BLaER1 (cell line): ENCODE measurements around the gene MUS81.
A peak's percentile ranks its signal among the peaks of the same experiment; 100 is the strongest.

Source experiments
- H3K27ac ChIP-seq: shearing (Covaris generic); formaldehyde crosslinking; 2 replicates; pipeline ENCODE4 v1.8.1; 2022
- H3K27me3 ChIP-seq: shearing (Covaris generic); formaldehyde crosslinking; 2 replicates; pipeline ENCODE4 v1.8.1; 2022
- H3K36me3 ChIP-seq: shearing (Covaris generic); formaldehyde crosslinking; 2 replicates; pipeline ENCODE4 v1.8.1; 2022
- H3K4me1 ChIP-seq: shearing (Covaris generic); formaldehyde crosslinking; 2 replicates; pipeline ENCODE4 v1.8.1; 2022
- H3K4me2 ChIP-seq: shearing (Covaris generic); formaldehyde crosslinking; 2 replicates; pipeline ENCODE4 v1.8.1; 2022
- H3K4me3 ChIP-seq: shearing (Covaris generic); formaldehyde crosslinking; 2 replicates; pipeline ENCODE4 v1.8.1; 2022
- H3K9ac ChIP-seq: shearing (Covaris generic); formaldehyde crosslinking; 2 replicates; pipeline ENCODE4 v1.8.1; 2022
- H3K9me3 ChIP-seq: shearing (Covaris generic); formaldehyde crosslinking; 2 replicates; pipeline ENCODE4 v1.8.1; 2022
- H4K20me1 ChIP-seq: shearing (Covaris generic); formaldehyde crosslinking; 2 replicates; pipeline ENCODE4 v1.8.1; 2022
- Cebpa-rat ChIP-seq: shearing (Covaris generic); IDR thresholded peaks from 2 replicates; pipeline ENCODE4 v1.8.1; 2022

MUS81 gene

DNA sequence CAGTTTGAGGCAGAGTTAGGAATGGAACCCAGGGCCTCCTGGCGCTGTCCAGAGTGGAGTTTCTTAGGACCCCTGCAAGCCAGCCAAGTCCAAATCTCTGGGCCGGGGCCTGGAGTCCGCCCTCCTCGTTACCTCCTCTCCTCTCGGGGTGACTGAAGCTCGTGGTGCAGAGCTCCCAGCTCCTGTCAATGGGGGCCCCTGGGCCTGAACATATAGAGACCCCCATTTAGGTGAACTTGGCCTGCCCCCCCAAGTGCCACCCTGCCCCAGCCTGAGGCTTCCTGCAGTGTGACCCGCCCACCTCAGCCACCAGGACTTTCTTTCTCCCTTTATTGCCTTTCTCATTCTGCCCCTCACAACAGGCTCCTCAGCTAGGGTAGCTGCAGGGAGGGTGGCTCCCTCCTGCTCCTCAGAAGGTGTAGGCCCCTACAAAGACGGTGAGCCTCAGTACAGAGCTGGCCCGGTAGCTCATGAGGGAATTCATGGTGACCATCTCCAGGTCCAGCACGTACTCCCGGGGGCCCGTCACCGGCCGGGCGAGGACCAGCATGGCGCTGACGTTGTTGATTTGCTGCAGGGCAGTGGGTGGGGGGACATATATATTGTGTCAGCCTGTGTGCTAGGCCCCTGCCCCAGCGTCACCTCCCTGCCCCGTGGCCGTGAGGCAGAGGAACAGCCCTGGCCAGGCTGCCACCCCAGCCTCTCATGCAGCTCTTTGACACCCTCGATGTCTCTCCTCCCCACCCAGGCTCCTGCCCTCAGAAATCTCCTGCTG lies 6.5 kb downstream of the MUS81 start:
- peaks cover 33% of the 10 kb centered on the region for H3K4me1 ChIP-seq
- no peak overlapping the region for H3K4me2 ChIP-seq
- H3K27ac ChIP-seq, result no peak overlapping the region
- TF ChIP-seq Cebpa-rat, result no peak
- peaks cover 93% of the 10 kb centered on the region for H4K20me1 ChIP-seq
- H3K36me3 ChIP-seq, result peaks cover 68% of the 10 kb centered on the region
- H3K4me3 ChIP-seq, result no peak overlapping the region
- H3K9ac ChIP-seq, result no peak overlapping the region
- H3K27me3 ChIP-seq, result peaks cover 20% of the 10 kb centered on the region
- no peaks in the 10 kb centered on the region for H3K9me3 ChIP-seq

- no peak overlapping the region for H3K27ac ChIP-seq
- no peak overlapping the region for H3K9ac ChIP-seq
- no peak overlapping the region for H3K4me3 ChIP-seq
- peaks cover 32% of the 10 kb centered on the region for H3K4me1 ChIP-seq
- H3K4me2 ChIP-seq, result no peak overlapping the region
- H3K36me3 ChIP-seq, result peaks cover 60% of the 10 kb centered on the region
- no peaks in the 10 kb centered on the region for H3K9me3 ChIP-seq
- peaks cover 89% of the 10 kb centered on the region for H4K20me1 ChIP-seq
- H3K27me3 ChIP-seq, result peaks cover 27% of the 10 kb centered on the region
- no peak for TF ChIP-seq Cebpa-rat
These were observed 7.2 kb downstream of the MUS81 start for GRCh38 chr11:65867284-65868071.

- Histone ChIP-seq H3K27me3 (peaks cover 34% of the 10 kb centered on the region), H3K4me1 (peaks cover 38% of the 10 kb centered on the region), H4K20me1 (peaks cover 85% of the 10 kb centered on the region), H3K36me3 (peaks cover 53% of the 10 kb centered on the region), H3K4me2 (no peak overlapping the region), H3K4me3 (no peak overlapping the region), H3K9me3 (no peaks in the 10 kb centered on the region), H3K9ac (no peak overlapping the region), H3K27ac (no peak overlapping the region)
- TF ChIP-seq Cebpa-rat, result no peak
These were observed 7.9 kb downstream of the MUS81 start for GRCh38 chr11:65868076-65868667.

DNA sequence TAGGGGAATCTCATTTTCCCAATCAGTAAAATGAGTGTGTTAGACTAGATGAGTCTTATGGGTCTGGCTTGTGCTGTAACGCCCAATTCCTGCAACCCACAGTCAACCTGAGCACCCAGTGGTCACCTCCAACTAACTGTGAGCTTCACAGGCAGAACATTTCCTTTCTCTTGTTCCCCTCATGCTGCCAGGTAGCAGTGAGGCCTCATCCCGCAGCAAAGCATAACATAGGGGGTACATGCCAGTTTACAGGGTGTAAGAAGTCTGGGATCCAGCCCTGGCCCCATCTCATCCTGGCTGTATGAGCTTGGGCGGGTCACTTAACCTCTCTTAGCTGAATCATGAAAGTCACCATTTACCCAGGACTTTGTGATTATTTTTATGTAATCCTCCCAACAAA lies 8.7 kb downstream of the MUS81 start:
- peaks cover 78% of the 10 kb centered on the region for H4K20me1 ChIP-seq
- TF ChIP-seq Cebpa-rat, result no peak
- H3K27ac ChIP-seq, result no peak overlapping the region
- H3K36me3 ChIP-seq, result peaks cover 45% of the 10 kb centered on the region
- H3K9ac ChIP-seq, result no peak overlapping the region
- H3K4me2 ChIP-seq, result no peak overlapping the region
- H3K4me3 ChIP-seq, result no peak overlapping the region
- no peaks in the 10 kb centered on the region for H3K9me3 ChIP-seq
- peaks cover 43% of the 10 kb centered on the region for H3K4me1 ChIP-seq
- H3K27me3 ChIP-seq, result peaks cover 36% of the 10 kb centered on the region

GRCh38 chr11:65869643-65870306 lies 9.5 kb downstream of the MUS81 start:
- Histone ChIP-seq H3K4me1 (peaks cover 48% of the 10 kb centered on the region), H4K20me1 (peaks cover 69% of the 10 kb centered on the region), H3K4me3 (no peak overlapping the region), H3K9me3 (no peaks in the 10 kb centered on the region), H3K27ac (no peak overlapping the region), H3K27me3 (peaks cover 36% of the 10 kb centered on the region), H3K4me2 (peak overlapping the region; percentile 90), H3K9ac (no peak overlapping the region), H3K36me3 (peaks cover 37% of the 10 kb centered on the region)
- TF ChIP-seq Cebpa-rat, result no peak

- peaks cover 32% of the 10 kb centered on the region for H3K36me3 ChIP-seq
- peaks cover 48% of the 10 kb centered on the region for H3K4me1 ChIP-seq
- H3K9ac ChIP-seq, result peak overlapping the region; percentile 13; the same call in 1 of the 2 replicates
- H3K27ac ChIP-seq, result no peak overlapping the region
- H3K27me3 ChIP-seq, result peaks cover 36% of the 10 kb centered on the region
- peaks cover 64% of the 10 kb centered on the region for H4K20me1 ChIP-seq
- no peaks in the 10 kb centered on the region for H3K9me3 ChIP-seq
- peak overlapping the region; percentile 90 for H3K4me2 ChIP-seq
- peak overlapping the region; percentile 20; the same call in 1 of the 2 replicates for H3K4me3 ChIP-seq
- no peak for TF ChIP-seq Cebpa-rat
These were observed 10.1 kb downstream of the MUS81 start for GRCh38 chr11:65870307-65870658.

DNA sequence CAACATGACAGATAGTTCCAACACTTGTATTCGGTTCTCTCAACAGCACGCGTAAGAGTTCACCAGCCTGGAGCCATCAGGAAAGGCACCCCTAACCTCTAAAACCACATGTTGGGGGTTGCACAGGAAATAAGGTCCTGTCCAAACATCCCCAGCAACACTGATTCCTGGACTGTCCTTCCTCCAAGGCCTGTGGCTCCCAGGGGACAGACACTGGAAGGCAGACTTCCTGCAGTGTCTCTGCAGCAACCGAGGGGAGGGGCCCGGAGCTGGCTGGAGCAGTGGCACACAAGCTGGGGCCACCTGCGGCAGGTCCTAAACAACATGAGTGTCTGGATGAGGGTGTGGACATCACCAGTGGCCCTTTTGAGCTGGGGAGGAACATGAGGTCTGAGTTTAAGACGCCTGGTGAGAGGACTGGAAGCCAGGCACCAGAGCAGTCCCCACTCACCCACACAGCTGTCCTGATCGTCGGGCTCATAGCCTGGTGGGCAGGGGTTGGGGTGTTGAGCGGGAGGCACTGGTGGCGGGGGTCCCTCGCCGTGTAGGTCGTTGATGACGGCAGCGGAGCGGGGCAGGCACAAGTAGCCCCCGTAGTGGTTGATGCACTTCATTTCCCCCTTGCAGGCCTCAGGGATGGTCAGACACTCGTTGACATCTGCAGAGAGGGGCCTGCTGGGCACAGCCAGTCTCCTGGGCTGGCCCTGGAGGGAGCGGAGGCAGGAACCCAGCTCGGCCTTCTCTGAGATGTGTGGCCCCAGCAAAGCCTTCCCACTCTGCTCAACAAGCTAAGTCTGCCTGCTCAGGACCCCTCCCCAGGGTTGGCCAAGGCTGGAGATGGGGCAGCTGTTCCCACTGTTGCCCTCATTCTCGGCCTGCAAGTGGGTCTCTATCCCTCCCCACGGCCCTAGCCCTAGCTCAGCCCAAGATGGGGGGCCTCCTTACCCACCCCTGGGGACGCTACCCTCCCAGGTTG lies 10.8 kb downstream of the MUS81 start:
- H3K9ac ChIP-seq, result peak overlapping the region; percentile 13
- H3K36me3 ChIP-seq, result peaks cover 25% of the 10 kb centered on the region
- no peak for TF ChIP-seq Cebpa-rat
- H3K4me1 ChIP-seq, result peaks cover 48% of the 10 kb centered on the region
- H3K4me2 ChIP-seq, result peak overlapping the region; percentile 90
- no peak overlapping the region for H3K27ac ChIP-seq
- peaks cover 36% of the 10 kb centered on the region for H3K27me3 ChIP-seq
- H3K4me3 ChIP-seq, result peak overlapping the region; percentile 20
- H3K9me3 ChIP-seq, result no peaks in the 10 kb centered on the region
- peaks cover 57% of the 10 kb centered on the region for H4K20me1 ChIP-seq

DNA sequence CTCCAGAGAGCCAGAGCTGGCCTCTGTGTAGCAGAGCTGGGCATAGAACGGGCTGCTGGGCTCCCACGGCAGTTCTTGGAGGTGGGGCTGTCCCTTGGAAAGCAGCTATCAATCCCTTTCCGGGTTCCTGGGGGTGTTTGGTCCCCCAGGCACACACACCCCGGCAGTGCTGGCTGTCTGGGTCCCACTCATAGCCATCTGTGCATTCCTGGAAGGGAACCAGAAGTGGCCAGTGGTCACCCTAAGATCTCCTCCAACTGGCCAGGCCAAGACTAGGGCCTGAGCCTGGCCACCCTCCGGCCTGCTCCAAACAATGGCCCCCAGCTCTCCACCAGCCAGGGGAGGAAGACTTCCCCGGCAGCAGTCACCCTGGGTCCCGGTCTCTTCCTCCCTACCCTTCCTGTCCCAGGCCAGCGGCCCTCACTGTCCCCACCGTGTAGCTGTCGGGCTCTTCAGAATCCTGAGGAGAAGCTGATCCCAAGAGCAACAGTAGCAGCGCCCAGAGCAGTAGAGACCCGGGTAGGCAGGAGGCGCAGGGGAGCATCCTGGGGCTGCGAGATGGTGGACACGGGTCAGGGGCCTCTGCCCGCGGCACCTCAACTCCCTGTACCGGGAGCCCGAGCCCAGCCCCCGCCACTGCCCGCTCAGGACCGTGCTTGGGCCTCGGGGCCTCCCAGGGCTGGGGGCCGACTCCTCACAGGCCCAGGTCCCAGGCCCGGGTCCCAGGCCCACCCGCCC lies 11.7 kb downstream of the MUS81 start:
- no peaks in the 10 kb centered on the region for H3K9me3 ChIP-seq
- H4K20me1 ChIP-seq, result peaks cover 47% of the 10 kb centered on the region
- H3K4me3 ChIP-seq, result no peak overlapping the region
- peaks cover 15% of the 10 kb centered on the region for H3K36me3 ChIP-seq
- H3K4me2 ChIP-seq, result peak overlapping the region; percentile 90
- H3K9ac ChIP-seq, result peak overlapping the region; percentile 13; the same call in 1 of the 2 replicates
- TF ChIP-seq Cebpa-rat, result no peak
- H3K27ac ChIP-seq, result no peak overlapping the region
- H3K4me1 ChIP-seq, result peaks cover 48% of the 10 kb centered on the region
- H3K27me3 ChIP-seq, result peaks cover 36% of the 10 kb centered on the region
